CD14-positive monocyte (primary cell): ENCODE results near the gene AQP12A. TPM values are rescaled to one million over a fixed set of nuclear protein-coding genes. Genes with fewer than 3 reads are reported as not detected.

Experiments used
- DNase-seq, 3 donors: peaks; one replicate each; pipeline ENCODE4 v3.0.0-alpha.2; 2011 to 2022
- H2AFZ ChIP-seq: 2 replicates; pipeline ENCODE4 v1.6.0; 2012; ENCODE audit warnings: mild to moderate bottlenecking, low read depth, low read length, inconsistent platforms; ENCODE audit not compliant: insufficient read depth, poor library complexity, severe bottlenecking
- H3K27ac ChIP-seq, 2 donors: 1 replicate in 1 of 2; 2 replicates in 1 of 2; pipeline ENCODE4 v1.5.1; 2012 to 2013; ENCODE audit warnings: low read length in 2 of 2, control low read depth in 1 of 2, inconsistent platforms in 1 of 2, low read depth in 1 of 2, mild to moderate bottlenecking in 1 of 2
- H3K27me3 ChIP-seq, 2 donors: one replicate each; pipeline versions ENCODE4 v1.6.0 to v1.6.1; 2011 to 2013; ENCODE audit warnings: low read length in 2 of 2; ENCODE audit not compliant: control insufficient read depth in 2 of 2, insufficient read depth in 2 of 2
- H3K36me3 ChIP-seq, 2 donors: replicated peaks in 1 of 2; 1 replicate in 1 of 2; 2 replicates in 1 of 2; pipeline versions ENCODE4 v1.5.1 to v1.6.1; 2012 to 2013; ENCODE audit warnings: low read length in 2 of 2, control low read depth in 1 of 2, inconsistent platforms in 1 of 2, mild to moderate bottlenecking in 1 of 2; ENCODE audit not compliant: insufficient read depth in 2 of 2, control insufficient read depth in 1 of 2
- H3K4me1 ChIP-seq, 2 donors: 1 replicate in 1 of 2; 2 replicates in 1 of 2; pipeline versions ENCODE4 v1.5.1 to v1.6.1; 2012 to 2013; ENCODE audit warnings: low read length in 2 of 2, control low read depth in 1 of 2, inconsistent platforms in 1 of 2, mild to moderate bottlenecking in 1 of 2, moderate library complexity in 1 of 2; ENCODE audit not compliant: insufficient read depth in 2 of 2, control insufficient read depth in 1 of 2
- H3K4me2 ChIP-seq: replicated peaks from 2 replicates; pipeline ENCODE3; 2012; ENCODE audit warnings: low read length, moderate library complexity, mild to moderate bottlenecking; ENCODE audit not compliant: poor library complexity, severe bottlenecking; ENCODE audit errors: extremely low read depth
- H3K4me3 ChIP-seq, 3 experiments: fragments of 200-600 bp in 1 of 3; sonication (generic) in 1 of 3; replicated peaks in 1 of 3; 1 replicate in 2 of 3; 2 replicates in 1 of 3; pipeline ENCODE4 v1.5.1; 2011 to 2013; ENCODE audit warnings: low read length in 3 of 3, mild to moderate bottlenecking in 3 of 3, control low read depth in 2 of 3, low read depth in 2 of 3, inconsistent platforms in 1 of 3, moderate library complexity in 1 of 3
- H3K79me2 ChIP-seq: 2 replicates; pipeline ENCODE4 v1.6.0; 2012; ENCODE audit warnings: mild to moderate bottlenecking, control low read depth, inconsistent platforms, low read length, moderate library complexity; ENCODE audit not compliant: insufficient read depth
- H3K9ac ChIP-seq: 2 replicates; pipeline ENCODE4 v1.6.0; 2017; ENCODE audit warnings: low read length, mild to moderate bottlenecking; ENCODE audit not compliant: insufficient read depth, poor library complexity, severe bottlenecking
- H3K9me3 ChIP-seq, 2 donors: replicated peaks in 1 of 2; 1 replicate in 1 of 2; 2 replicates in 1 of 2; pipeline versions ENCODE4 v1.5.1 to v1.6.1; 2012 to 2013; ENCODE audit warnings: low read length in 2 of 2, control low read depth in 1 of 2; ENCODE audit not compliant: control insufficient read depth in 1 of 2, insufficient read depth in 1 of 2
- H4K20me1 ChIP-seq: 2 replicates; pipeline ENCODE4 v1.6.0; 2012; ENCODE audit warnings: mild to moderate bottlenecking, low read length, control low read depth, moderate library complexity; ENCODE audit not compliant: insufficient read depth
- H3K27ac Mint-ChIP-seq, 7 donors: one replicate each; pipeline ENCODE4 v1.8.0; 2020; ENCODE audit warnings: mild to moderate bottlenecking in 7 of 7, mixed read lengths in 7 of 7, moderate library complexity in 6 of 7, inconsistent platforms in 2 of 7
- H3K27me3 Mint-ChIP-seq, 3 donors: one replicate each; pipeline ENCODE4 v1.8.0; 2021 to 2022; ENCODE audit warnings: low read depth in 3 of 3, mild to moderate bottlenecking in 3 of 3, mixed read lengths in 3 of 3, moderate library complexity in 3 of 3, inconsistent platforms in 1 of 3
- H3K36me3 Mint-ChIP-seq, 2 donors: one replicate each; pipeline ENCODE4 v1.8.0; 2020; ENCODE audit warnings: mixed read lengths in 2 of 2, inconsistent platforms in 1 of 2, mild to moderate bottlenecking in 1 of 2
- H3K4me1 Mint-ChIP-seq: one replicate; pipeline ENCODE4 v1.8.0; 2020; ENCODE audit warnings: mild to moderate bottlenecking, mixed read lengths
- H3K4me3 Mint-ChIP-seq, 2 donors: one replicate each; pipeline ENCODE4 v1.8.0; 2020; ENCODE audit warnings: mild to moderate bottlenecking in 2 of 2, mixed read lengths in 2 of 2, moderate library complexity in 1 of 2
- H3K9me3 Mint-ChIP-seq, 7 donors: one replicate each; pipeline ENCODE4 v1.8.0; 2020 to 2022; ENCODE audit warnings: mixed read lengths in 7 of 7, mild to moderate bottlenecking in 6 of 7, moderate library complexity in 6 of 7, inconsistent platforms in 2 of 7
- CTCF ChIP-seq: fragments of 200-600 bp; IDR thresholded peaks from one replicate; pipeline ENCODE4 v1.8.0; 2022; ENCODE audit warnings: antibody characterized with exemption, mild to moderate bottlenecking
- WGBS: methylation state at CpG from one replicate; pipeline ENCODE4 v1.1.5; 2013; ENCODE audit warnings: missing lambda C conversion rate; ENCODE audit not compliant: insufficient coverage; 5-methylcytosine and 5-hydroxymethylcytosine counted together
- intact Hi-C, 2 donors: fragments of 100-400 bp; cut with micrococcal nuclease; formaldehyde crosslinking; loops; one replicate each; pipeline versions ENCODE4 v1.15.0 to v1.15.1; 2023
- polyA plus RNA-seq, 3 donors: library from polyadenylated mRNA; depleted of rRNA in 1 of 3; unstranded in 2 of 3; stranded (reverse) in 1 of 3; fragments of 300-500 nt in 2 of 3; fragments of >200 nt in 1 of 3; fragmentation: Illumina TruSeq in 2 of 3; gene quantifications; 1 replicate in 2 of 3; 2 replicates in 1 of 3; pipeline ENCODE4 v1.2.3, GENCODE V29; 2012 to 2021

Gene AQP12A
- polyA plus RNA-seq, 3 donors, result not detected

- no peaks in the 10 kb centered on the region for H3K4me1 ChIP-seq
- peaks cover 0 to 3% (median 1%) of the 10 kb centered on the region in 3 donors for H3K27me3 Mint-ChIP-seq
- no peaks in the 10 kb centered on the region for H3K4me1 Mint-ChIP-seq
- no peaks in the 10 kb centered on the region for H3K36me3 Mint-ChIP-seq
- H3K4me2 ChIP-seq, result no peak overlapping the region
- no peak for TF ChIP-seq CTCF
- H4K20me1 ChIP-seq, result no peaks in the 10 kb centered on the region
- WGBS, result 89% methylated on average over 25 of the region's 25 CpGs
- H3K79me2 ChIP-seq, result no peaks in the 10 kb centered on the region
- no peaks in the 10 kb centered on the region for H3K9me3 ChIP-seq
- no peak overlapping the region for H3K27ac Mint-ChIP-seq
- no peak overlapping the region for H3K9ac ChIP-seq
- no peak overlapping the region for H3K4me3 Mint-ChIP-seq
- DNase-seq, result no peak
- no peaks in the 10 kb centered on the region for H3K9me3 Mint-ChIP-seq
- H2AFZ ChIP-seq, result no peak overlapping the region
- H3K4me3 ChIP-seq, result no peak overlapping the region
- intact Hi-C loops, result no loop called here
- H3K27me3 ChIP-seq, result no peaks in the 10 kb centered on the region
- H3K27ac ChIP-seq, result no peak overlapping the region
- H3K36me3 ChIP-seq, result no peaks in the 10 kb centered on the region
Measured at GRCh38 chr2:240718896-240719490, 27.3 kb downstream of the AQP12A start.

DNA sequence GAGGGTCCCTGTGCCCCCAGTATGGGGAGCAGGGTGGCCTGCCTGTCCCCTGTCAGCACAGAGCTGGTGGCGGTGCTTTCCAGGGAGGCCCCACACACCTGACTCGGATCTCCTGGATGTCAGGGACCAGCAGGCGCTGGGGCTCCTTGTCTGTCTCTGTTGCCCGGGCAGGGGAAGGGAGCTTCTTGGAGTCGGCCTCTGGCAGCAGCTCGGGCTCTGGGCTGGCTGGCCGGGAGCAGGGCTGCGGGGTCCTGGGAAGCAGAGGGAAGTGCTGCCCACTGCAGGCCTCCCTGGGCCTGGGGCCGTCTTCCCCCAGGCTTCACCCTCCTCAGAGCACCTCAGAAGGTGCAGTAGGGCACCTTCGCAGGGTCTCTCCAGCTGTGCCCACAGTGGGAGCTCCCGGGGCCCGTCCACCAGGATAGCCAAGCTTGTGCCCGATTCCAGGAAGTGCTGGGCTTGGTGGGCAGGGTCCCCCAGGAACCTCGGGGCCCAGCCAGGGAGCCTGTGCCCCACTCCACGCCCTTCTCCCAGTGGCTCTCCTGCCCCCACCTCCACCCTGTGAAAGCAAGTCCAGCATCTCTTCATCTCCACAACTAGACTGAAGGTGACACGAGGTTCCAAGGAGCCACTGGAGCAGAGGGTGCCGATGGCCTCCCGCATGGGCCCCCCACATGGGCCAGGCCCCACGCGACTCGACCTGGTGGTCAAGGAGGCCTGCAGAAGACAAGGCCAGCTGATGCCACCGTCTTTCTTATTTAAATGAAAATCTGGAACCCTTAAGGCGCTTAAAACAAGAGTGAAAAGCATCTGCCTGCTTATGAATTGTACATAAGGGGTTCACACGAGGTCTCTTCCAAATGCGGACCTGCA, 28.2 kb downstream of the AQP12A start:
- Histone ChIP-seq H3K9me3 (no peaks in the 10 kb centered on the region), H3K27ac (no peak overlapping the region), H3K79me2 (no peaks in the 10 kb centered on the region), H3K9ac (no peak overlapping the region), H3K36me3 (no peaks in the 10 kb centered on the region), H4K20me1 (no peaks in the 10 kb centered on the region), H3K4me3 (no peak overlapping the region), H2AFZ (no peak overlapping the region), H3K4me2 (no peak overlapping the region), H3K4me1 (no peaks in the 10 kb centered on the region), H3K27me3 (no peaks in the 10 kb centered on the region)
- H3K27me3 Mint-ChIP-seq, result peaks cover 1 to 3% (median 3%) of the 10 kb centered on the region in 3 donors
- H3K27ac Mint-ChIP-seq, result peak overlapping the region in 1 of 7 donors; percentile 28
- intact Hi-C loops, result no loop called here
- H3K9me3 Mint-ChIP-seq, result no peaks in the 10 kb centered on the region
- H3K4me3 Mint-ChIP-seq, result no peak overlapping the region
- no peak for TF ChIP-seq CTCF
- no peaks in the 10 kb centered on the region for H3K4me1 Mint-ChIP-seq
- H3K36me3 Mint-ChIP-seq, result no peaks in the 10 kb centered on the region
- 90% methylated on average over 23 of the region's 25 CpGs for WGBS
- DNase-seq, result no peak
